AG10803 (cell line): Measurements from ENCODE around the gene TNNT2.

Experiments used
- DNase-seq: peaks from one replicate; pipeline ENCODE4 v3.0.0; 2010; ENCODE audit warnings: low read depth
- H3K4me3 ChIP-seq: 2 replicates; pipeline ENCODE4 v1.5.1; 2011; ENCODE audit warnings: mild to moderate bottlenecking, low read length, control low read depth
- TF ChIP-seq, protein P1 (sequence below): conservative IDR thresholded peaks from 2 replicates; pipeline ENCODE4 v1.5.1; 2011; ENCODE audit warnings: mild to moderate bottlenecking, low read length, control low read depth, inconsistent platforms

TNNT2 gene

DNA sequence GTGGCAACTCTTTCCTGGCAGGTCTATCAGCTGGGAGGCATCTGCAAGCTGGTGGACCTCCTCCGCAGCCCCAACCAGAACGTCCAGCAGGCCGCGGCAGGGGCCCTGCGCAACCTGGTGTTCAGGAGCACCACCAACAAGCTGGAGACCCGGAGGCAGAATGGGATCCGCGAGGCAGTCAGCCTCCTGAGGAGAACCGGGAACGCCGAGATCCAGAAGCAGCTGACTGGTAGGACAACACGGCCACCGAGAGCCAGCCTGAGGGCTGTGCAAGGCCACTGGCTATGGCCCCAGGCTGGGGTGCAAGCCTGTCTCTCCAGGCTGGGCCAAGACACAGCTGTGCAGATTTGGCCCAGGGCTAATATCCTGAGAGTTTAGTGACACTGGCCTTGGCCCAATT, 59.9 kb downstream of the TNNT2 start:
- DNase-seq, result no peak
- TF ChIP-seq, protein P1, sequence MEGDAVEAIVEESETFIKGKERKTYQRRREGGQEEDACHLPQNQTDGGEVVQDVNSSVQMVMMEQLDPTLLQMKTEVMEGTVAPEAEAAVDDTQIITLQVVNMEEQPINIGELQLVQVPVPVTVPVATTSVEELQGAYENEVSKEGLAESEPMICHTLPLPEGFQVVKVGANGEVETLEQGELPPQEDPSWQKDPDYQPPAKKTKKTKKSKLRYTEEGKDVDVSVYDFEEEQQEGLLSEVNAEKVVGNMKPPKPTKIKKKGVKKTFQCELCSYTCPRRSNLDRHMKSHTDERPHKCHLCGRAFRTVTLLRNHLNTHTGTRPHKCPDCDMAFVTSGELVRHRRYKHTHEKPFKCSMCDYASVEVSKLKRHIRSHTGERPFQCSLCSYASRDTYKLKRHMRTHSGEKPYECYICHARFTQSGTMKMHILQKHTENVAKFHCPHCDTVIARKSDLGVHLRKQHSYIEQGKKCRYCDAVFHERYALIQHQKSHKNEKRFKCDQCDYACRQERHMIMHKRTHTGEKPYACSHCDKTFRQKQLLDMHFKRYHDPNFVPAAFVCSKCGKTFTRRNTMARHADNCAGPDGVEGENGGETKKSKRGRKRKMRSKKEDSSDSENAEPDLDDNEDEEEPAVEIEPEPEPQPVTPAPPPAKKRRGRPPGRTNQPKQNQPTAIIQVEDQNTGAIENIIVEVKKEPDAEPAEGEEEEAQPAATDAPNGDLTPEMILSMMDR, result no peak
- H3K4me3 ChIP-seq, result no peak overlapping the region

DNA sequence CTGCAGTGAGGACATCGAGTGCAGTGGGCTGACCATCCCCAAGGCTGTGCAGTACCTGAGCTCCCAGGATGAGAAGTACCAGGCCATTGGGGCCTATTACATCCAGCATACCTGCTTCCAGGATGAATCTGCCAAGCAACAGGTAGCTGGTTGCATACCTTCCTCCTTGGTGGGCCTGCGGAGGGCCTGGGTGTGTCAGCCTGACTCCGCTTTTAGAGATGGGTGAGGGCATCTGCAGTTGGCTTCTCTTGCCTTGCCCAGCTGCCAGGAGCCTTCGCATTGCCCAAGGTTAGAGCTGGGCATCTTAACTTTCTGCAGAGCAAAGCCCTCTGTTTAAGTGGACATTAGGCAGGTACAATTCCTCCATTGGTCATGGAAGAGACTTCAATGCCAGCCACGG, 60.9 kb downstream of the TNNT2 start:
- TF ChIP-seq, protein P1, result no peak
- no peak for DNase-seq
- no peak overlapping the region for H3K4me3 ChIP-seq

DNA sequence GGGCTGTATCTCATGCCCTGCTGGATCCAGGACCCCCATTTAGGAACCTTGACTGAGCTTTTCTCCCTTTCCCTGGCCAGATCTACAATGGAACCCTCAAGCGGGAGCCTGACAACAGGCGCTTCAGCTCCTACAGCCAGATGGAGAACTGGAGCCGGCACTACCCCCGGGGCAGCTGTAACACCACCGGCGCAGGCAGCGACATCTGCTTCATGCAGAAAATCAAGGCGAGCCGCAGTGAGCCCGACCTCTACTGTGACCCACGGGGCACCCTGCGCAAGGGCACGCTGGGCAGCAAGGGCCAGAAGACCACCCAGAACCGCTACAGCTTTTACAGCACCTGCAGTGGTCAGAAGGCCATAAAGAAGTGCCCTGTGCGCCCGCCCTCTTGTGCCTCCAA, 64.4 kb downstream of the TNNT2 start:
- TF ChIP-seq, protein P1, result no peak
- DNase-seq, result no peak
- no peak overlapping the region for H3K4me3 ChIP-seq

DNA sequence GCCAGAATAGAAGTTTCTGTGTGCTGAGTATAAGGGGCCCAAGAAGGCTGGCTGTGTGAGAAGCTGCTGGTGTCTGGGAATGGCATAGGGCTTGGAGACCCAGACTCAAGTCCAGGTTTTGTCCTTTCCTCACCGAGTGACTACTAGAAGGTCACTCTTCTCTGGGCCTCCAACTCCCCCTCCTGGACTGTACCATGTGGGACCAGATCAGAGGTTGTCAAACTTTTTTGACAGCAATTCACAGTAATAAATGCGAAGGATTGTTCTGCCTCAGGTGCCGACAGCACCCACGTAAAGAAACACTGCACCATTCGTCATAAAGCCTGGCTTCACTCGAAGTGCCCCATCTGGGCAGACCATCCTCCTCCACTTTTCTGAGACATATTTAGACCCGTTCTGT, 65.2 kb downstream of the TNNT2 start:
- H3K4me3 ChIP-seq, result no peak overlapping the region
- DNase-seq, result no peak

DNA sequence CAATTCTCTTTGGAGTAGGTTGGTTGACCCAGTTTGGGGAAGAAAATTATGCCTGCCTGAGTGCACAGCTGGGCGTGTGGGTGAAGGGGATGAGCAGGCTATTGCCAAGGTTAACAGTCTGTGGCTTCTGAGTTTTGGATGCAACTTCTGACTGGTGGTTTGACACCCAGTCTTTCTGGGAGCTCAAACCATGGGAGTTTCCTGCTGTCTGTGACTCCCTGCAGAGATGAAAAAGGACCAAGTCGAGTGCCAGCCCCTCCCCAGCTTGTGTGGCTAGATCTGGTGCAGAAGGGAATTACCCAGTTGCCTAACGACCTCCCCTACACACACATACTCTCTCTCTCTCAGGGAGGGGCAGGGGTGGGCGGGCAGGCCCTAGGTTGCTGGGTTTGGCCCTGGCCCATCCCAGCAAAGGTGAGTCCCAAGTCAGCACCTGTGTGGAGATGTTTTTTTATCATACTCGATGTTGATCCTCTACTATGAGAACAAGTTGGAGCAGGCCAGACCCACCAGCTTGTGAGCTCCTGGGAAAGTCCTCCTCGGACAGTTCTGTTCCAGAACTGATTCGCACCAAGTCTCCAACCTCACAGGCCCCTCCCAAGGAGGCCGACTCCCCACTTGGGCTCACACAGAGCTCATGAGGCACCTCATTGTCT, 66.0 kb downstream of the TNNT2 start:
- TF ChIP-seq, protein P1, result no peak
- no peak for DNase-seq
- H3K4me3 ChIP-seq, result no peak overlapping the region

More for the DNA sequence above, 65.2 kb downstream of the TNNT2 start:
- TF ChIP-seq, protein P1, result no peak

DNA sequence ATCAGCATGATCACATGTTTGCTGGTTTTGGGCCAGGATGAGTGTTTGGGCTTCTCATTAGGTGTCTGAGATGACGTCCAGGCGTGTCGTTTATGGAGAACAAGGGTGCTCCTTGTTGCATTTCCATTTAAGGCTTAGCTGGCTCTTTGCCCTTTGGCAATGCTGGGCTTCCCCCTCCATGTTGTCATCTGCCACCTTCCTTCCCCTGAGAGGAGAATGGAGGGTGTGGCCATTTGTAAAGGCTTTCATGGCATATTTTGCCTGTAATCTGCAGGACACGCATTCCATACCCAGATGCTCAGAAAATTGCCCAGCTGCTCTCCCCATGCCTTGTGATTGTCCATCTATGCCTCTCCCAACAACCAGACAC, 66.5 kb downstream of the TNNT2 start:
- no peak overlapping the region for H3K4me3 ChIP-seq
- DNase-seq, result peak; percentile 29

More for the DNA sequence above, 66.5 kb downstream of the TNNT2 start:
- TF ChIP-seq, protein P1, result no peak
